ENCODE results near the gene ASB8. TPM values are rescaled to one million over a fixed set of nuclear protein-coding genes. Genes with fewer than 3 reads are reported as not detected.

ASB8 gene
- 15.3 and 20.6 TPM in 2 replicates for total RNA-seq

GRCh38 chr12:48157018-48157888, at the start of gene ASB8:
ASB8 (minus strand) TSS chr12:48157515; CDS start chr12:48153496, 4,019 bp downstream.

GRCh38 chr12:48203192-48203591, 45.9 kb upstream of the ASB8 start, which contains the start of gene OR10AD1:
OR10AD1 (minus strand) TSS chr12:48203292; CDS start chr12:48203292, 0 bp downstream.

GRCh38 chr12:48183091-48183875, 26.0 kb upstream of the ASB8 start, which contains the start of gene CCDC184:
CCDC184 (plus strand) TSS chr12:48183644; CDS start chr12:48184123, 479 bp downstream.

GRCh38 chr12:48119078-48119833, 38.1 kb downstream of the ASB8 start, which contains the start of gene PFKM:
PFKM (plus strand) TSS chr12:48119364; CDS start chr12:48122775, 3,411 bp downstream.

GRCh38 chr12:48105867-48106680, 51.2 kb downstream of the ASB8 start, which contains the start of gene SENP1:
SENP1 (minus strand) TSS chr12:48106079; CDS start chr12:48101472, 4,607 bp downstream.

Other genes starting within 250 kb of the ASB8 start
- gene TMEM106C, start 193.9 kb downstream of the ASB8 start, total RNA-seq: 103 and 112 TPM in 2 replicates
- gene COL2A1, start 153.0 kb downstream of the ASB8 start, total RNA-seq: not detected in 2 replicates
- gene SENP1, start 51.4 kb downstream of the ASB8 start, total RNA-seq: 11.8 and 16.9 TPM in 2 replicates
- 71.5 and 74.9 TPM in 2 replicates for gene PFKM, start 38.2 kb downstream of the ASB8 start, total RNA-seq
- gene CCDC184, start 26.1 kb upstream of the ASB8 start, total RNA-seq: 0.19 and 0.53 TPM in 2 replicates
- not detected in 2 replicates for gene OR10AD1, start 45.8 kb upstream of the ASB8 start, total RNA-seq
- gene ZNF641, start 193.4 kb upstream of the ASB8 start, total RNA-seq: 9.6 and 10.9 TPM in 2 replicates

Measured in aortic smooth muscle cell (primary cell).